ENCODE results near the gene TRIM66.

TRIM66 gene

DNA sequence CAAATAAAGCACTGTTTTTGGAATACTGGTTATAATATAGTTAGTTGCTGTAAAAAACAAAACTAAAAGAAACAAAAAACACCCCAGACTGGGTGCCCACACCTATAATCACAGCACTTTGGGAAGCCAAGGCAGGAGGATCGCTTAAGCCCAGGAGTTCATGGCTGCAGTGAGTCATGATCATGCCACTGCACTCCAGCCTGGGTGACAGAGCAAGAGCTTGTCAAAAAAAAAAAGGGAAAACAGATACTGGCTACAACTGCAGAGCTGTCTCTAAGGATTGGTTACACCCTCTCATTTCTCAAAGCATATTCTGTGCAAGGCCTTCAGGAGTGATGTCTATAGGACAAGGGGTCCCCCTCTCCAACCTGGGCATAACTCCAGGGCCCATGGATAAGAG lies 73.8 kb downstream of the TRIM66 start:
- no peak for DNase-seq (ENCODE audit: low read depth)

DNA sequence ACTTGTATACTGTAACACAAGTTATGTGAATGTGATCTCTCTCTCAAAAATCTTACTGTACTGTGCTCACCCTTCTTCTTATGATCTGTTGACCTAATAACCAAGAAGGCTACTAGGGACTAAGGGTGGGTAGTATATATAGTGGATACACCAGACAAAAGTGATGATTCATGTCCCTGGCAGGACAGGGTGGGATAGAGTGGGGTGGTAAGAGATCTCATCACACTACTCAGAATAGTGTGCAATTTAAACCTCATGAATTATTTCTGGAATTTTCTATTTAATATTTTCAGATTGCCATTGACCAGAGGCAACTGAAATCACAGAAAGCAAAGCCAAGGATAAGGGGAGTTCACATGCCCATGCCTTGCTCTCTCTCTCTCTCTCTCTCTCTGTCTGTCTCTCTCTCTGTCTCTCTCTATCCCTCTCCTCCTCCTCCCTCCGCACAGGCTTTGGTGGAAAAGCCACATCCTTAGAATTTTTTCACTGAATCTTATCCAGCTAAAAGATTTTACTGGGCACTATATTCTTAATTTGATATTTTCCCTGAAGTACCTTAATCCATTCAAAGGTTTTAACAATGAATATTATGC lies 76.4 kb downstream of the TRIM66 start:
- DNase-seq (ENCODE audit: low read depth): no peak

DNA sequence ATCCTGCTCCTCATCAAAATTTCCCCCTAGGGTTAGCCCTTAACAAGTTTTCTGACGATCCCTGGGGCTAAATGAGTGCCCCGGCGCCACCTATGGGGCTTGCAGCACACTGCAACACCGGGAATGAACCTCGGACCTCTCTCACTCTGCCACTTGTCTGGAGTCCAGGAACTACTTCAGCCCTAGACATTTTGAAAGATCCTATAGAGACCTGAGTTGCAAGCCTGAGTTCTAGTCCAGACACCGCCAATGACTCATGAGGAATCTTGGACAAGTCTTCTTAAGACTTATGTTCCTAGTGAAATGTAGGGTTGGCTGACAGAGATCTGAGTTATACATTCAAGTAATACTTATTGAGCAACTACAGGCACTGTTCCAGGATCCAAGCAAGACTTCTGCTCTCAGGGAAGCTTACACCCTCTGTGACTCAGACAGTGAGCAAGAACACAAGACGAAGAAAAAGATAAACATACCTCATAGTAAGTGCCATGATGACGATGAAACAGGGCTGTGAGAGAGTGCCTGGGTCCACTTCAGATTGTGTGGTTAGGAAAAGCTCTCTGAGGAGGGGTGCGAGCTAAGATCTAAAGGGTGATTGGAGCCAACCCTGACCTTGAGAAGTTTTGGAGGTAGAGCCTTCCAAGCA lies 78.3 kb downstream of the TRIM66 start:
- peak; percentile 100 for DNase-seq (ENCODE audit: low read depth)

DNA sequence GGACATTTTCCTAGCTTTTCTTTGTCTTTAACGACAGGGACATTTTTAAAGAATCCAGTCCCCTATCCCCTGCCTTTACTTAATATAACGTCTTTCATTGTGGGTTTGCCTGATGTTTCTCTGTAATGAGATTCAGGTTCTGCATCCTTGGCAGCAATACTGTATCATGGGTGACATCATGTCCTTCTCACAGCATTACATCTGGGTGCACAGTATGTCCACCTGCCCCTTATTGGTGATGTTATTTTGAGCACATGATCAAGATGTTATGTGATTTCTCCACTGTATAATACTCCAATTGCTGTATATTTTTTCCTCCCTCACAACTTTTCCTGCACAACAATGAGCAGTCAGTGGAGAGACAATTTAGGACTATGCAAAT lies 78.8 kb downstream of the TRIM66 start:
- no peak for DNase-seq (ENCODE audit: low read depth)

DNA sequence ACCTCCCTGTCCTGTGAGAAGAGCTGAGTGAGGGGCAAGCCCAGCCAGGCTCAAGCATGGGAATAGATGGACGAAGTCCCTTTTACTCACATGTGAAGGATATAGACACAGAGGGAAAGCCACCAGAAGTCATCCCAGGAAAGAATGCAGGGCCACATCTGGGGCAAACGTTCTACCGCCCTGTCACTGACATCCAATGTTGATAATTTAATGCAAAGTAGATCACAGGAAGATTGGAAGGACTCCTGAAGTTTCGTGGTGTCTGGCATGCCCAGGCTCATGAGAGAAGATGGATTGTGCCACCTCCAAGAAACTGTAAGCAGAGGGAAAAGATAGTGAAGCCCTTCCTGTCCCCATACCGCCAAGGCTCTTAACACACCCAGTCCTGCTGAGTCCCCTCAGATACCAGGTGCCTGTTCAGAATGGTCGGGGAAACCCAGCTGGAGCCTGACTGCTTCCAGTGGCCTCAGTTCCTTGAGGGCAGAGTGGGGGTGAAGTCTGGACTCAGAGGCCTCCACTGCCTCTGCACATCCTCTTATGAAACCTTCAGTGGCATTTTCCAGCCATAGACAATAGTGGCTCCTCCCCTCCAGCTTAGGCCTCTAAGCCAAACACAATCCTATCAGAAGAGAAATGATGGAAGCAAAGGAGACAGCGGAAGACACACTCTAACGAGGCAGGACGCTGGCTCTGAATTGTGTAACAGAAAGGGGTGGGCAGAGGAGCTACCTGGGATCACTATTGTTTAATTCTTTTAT lies 80.9 kb downstream of the TRIM66 start:
- DNase-seq (ENCODE audit: low read depth): no peak

DNA sequence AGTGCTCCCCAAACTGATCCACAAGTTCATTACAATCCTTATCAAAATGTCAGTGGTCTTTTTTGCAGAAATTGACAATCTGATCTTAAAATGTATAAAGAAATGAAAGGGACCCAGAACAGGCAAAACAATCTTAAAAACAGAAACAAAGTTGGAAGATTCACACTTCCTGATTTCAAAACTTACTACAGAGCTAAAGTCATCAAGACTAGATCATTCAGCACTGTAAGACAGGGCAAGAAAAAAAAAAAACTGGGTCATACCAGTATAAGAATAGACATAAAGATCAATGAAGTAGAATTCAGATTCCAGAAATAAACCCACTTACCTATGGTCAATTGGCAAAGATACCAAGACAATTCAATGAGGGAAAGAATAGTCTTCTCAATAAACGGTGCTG lies 84.0 kb downstream of the TRIM66 start:
- no peak for DNase-seq (ENCODE audit: low read depth)

DNA sequence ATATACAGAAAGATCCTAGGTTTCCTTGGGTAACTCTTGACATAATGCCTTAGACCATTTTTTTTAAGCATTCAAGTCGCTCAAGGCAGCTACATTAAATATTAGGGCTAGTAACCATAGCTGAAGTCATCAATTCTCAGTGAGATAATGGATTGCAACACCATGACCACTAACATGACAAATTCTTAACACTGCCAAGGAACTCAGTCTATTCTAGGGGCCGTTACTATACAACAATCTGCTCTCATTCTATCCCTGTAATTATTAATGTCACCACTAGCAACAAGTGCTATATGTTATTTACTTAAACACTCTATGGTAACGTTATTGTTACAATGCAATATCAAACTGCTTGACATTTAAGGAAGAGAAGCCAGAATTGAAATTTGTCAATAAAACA lies 85.3 kb downstream of the TRIM66 start:
- DNase-seq (ENCODE audit: low read depth): peak; percentile 28

DNA sequence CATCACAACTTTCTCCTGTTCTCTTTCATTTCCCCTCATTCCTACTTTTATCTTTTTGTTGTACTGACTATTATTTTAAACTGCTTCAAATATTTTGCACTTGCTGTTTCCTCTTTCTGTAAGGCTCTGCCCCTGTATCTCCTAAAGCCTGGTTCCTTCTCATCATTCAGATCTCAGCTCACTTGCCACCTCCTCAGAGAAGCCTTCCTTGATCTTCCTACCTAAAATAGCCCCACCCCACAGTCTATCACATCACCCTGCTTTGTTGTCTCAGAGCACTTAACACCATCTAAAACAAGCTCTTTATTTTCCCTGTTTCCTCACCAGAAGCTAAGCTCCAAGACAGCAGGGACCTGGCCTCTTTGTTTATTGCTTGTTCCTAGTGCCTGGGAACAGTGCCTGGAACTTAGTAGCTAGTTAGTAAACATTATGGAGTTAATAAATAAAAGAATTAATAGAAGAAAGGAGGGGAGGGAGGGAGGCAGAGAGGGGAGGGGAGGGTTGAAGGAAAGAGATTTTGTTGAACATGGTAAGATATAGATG lies 85.9 kb downstream of the TRIM66 start:
- no peak for DNase-seq (ENCODE audit: low read depth)

DNA sequence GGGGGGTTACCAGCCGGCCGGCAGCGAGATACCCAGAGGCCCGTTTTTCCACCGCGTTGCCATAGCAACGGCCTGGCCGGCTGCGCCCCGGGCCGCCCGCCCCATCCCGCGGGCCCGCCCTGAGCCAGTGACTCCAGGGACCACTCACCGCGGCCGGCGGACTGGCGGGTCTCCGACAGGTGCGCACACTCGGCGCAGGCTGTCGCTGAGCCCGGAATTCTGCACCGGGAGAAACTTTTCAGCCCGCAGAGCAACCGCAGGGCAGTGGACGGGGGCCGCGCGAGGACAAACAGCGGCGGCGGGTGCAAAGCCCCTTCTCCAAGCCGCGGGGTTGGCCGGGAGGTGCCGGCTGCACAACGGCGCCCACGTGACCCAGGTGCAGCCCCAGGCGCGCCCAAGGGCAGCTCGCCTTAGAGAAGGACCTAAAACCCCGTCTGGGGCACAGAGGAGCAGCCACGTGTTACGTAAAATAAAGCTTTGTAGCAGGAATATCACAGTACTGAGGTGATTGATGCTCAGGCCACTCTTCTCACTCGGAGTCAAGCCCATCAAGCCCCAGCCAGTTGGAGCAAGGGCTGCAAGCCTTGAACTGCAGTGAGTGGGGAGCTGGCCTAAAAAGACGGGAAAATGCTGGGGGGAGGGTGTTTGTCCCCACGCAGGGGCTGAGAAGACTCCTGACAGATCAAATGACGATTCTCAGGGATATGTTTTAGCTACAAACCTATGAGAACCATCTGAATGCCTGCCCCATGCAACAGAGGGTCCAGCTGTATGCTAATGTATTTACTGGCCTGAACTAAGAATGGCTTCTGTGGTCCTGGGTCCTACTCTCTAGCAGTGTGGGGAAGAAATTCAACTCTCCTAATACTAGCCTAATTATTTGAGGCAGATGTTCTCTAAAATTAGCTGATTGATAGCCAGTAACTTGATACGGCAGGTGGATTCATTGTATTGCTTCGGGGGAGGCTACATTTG lies 88.2 kb downstream of the TRIM66 start, which contains the start of gene STK33:
STK33 (minus strand) TSS at position 294 of the 975 bp plus-strand sequence. CDS start 119,323 bp downstream, outside the sequence.
- DNase-seq (ENCODE audit: low read depth): no peak

DNA sequence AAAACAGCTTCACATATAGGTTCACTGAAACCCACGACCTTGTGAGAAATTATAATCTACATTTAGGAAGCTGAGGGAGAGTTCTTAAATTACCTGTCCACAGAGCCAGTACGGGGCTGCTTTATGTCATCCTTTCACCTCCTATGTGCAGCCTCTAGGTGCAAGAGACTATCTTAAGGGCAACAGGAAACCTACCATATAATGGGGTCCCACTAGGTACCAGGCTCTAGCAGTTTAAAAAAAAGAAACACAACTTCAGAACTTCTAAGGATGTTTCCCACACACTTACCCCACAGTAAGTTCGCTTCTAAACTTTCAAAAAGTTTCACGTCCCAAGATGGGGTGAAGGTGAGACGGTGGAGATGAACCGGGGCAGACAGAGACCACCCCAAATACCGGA lies 89.0 kb downstream of the TRIM66 start:
- DNase-seq (ENCODE audit: low read depth): no peak

DNA sequence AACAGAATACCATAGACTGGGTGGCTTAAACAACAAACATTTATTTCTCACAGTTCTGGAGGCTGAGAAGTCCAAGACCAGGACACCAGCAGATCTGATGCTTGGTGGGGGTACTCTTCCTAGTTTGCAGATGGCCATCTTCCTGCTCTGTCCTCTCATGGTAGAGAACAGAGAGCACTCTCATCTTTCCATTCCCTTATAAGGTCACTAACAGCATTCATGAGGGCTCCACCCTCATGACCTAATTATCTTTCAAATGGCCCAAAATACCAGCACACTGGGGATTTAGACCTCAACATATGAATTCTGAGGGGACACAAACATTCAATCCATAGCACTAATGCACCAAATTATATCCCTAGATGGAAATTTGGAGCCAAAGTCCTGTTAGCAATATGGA lies 94.5 kb downstream of the TRIM66 start:
- no peak for DNase-seq (ENCODE audit: low read depth)

DNA sequence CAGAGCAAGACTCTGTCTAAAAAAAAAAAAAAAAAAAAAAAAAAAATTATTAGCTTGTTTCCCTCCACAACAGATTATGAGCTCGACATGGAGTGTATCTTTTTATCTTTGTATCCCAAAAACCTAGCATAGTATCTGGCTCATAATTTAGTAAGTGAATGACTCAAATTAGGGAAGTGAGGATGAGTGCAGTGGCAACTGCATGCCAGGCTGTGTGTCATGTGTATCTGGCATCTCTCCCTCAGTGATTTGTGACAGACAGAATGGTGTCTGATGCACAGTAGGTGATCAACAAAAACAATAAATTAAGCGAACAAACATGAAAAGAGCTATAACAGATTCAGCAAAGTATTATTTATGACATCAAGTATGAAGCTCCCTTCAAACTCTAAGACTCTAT lies 95.7 kb downstream of the TRIM66 start:
- no peak for DNase-seq (ENCODE audit: low read depth)

DNA sequence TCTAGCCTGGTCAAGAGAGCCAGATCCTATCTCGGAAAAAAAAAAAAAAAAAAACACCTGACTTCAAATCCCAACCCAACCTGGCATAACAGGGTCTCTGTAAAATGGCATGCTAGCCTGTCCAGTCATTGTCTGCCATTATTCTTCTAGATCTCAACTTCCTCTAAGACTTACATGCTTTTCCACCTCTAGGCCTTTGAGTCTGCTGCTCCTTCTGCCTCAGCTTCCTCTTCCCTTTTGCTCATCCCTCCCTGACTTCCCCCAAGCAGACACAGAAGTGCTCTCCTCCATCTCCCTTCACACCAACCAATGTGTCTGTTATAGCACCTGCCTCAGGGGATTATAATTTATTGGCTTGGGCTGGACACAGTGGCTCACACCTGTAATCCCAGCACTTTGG lies 96.3 kb downstream of the TRIM66 start:
- DNase-seq (ENCODE audit: low read depth): no peak

DNA sequence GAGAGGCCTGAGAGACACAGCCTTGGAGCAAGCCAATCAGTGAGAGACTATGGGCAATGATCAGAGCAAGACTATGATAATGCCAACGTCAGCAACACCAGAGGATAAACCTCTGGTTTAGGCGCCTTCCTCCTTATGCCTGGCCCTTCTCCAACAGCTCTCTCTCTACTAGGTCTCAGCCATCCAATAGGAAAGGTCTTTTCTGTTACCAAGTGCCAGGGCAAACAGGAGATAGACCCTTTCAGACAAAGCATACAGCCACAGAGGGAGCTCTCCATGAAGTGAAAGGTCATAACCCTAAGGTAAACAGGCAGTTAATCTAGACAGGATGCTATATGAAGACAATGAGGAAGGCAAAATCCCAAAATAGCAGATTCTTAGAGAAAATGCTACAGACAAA lies 98.0 kb downstream of the TRIM66 start:
- no peak for DNase-seq (ENCODE audit: low read depth)

DNA sequence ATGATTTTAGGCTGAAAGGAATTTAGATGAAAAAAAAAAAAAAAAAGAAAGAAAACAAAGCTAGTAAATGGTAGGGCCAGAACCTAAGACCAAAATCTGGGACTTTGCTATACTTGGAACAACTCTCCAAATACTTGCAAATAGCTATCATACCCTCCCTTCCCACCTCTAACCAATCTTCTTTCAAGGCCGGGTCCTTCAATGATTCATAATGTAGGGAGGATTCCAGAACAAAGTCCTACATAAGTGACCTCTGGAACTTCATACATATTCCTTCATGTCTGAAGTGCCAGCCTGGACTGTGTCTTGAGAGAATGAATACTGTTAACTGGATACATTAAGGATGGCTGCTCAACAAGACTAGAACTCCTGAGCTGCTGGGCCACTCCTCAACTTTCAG lies 98.4 kb downstream of the TRIM66 start:
- no peak for DNase-seq (ENCODE audit: low read depth)

DNA sequence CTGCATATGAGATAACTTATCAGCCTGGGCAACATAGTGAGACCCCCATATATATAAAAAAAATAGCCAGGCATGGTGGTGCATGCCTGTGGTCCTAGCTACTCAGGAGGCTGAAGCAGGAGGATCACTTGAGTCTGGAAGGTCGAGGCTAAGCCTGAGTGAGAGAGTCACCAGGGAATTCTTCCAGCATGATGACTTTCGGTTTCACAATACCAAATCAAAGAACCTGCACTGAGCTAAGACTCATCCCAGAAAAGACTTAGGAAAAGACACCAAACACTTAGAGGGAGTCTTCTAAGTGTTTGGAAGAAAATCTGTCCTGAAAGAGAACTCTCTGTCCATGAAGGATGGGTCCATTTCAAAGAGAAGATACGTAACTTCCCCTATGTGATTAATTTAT lies 101.2 kb downstream of the TRIM66 start:
- DNase-seq (ENCODE audit: low read depth): no peak

DNA sequence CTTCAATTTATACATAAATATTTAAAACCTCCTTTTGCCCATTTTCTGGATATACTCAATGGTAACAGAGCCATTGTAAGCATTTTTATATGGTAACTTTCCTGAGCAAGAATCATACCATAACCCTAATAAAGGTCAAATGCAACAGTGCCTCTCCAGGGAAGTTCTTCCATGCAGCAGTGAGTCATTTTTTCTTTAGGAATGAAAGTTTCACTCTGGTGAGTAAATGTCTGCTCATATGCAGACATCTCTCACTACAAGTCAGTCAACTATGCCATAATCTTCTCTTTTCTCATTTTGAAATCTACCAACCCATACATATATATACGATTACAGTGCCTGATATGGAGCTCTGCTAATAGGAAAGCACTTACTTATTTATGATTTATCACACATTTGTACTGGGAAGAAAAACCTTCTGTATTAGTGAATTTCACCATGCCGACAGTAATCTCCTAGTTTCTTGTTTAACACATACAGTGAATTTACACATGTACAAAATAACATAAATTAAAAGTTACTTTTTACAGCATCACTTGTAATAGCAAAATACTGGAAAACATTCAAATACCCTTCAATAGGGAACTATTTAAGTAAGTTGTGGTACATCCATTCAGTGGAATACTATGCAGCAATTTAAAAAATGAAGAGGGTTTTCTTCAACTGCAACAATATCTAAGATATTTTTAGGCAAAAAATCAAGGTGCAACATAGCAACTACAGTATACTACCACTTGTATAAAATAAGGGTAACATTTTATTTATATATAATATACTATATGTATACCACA lies 104.5 kb downstream of the TRIM66 start:
- no peak for DNase-seq (ENCODE audit: low read depth)

DNA sequence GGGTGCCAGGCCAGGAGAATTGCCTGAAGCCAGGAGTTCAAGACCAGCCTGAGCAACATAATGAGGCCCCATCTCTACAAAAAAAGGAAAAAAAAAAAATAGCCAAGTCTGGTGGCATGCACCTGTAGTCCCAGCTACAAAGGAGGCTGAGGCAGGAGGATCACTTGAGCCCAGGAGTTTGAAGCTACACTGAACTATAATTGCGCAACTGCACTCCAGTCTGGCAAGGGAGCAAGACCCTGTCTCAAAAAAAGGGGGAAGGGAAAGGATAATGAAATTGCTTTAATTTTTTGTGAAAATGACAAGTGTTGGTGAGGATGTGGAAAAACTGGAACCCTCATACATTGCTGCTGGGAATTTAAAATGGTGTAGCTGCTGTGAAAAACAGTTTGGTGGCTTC lies 107.7 kb downstream of the TRIM66 start:
- DNase-seq (ENCODE audit: low read depth): no peak

DNA sequence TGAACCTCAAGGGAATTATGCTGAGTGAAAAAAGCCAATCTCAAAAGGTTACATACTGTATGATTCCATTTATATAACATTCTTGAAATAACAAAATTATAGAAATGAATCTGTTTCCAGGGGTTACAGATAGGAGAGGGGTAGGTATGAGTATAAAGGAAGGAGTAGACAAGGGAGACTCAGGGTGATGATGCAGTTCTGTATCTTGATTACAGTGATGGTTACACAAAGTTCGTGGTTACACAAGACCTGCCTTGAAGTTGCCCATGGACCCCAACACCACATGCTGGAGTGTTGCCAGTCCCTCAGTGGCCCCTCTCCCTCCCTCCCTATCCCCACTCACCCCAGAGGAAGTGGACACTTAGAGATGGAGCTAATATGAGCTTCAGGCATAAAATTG lies 108.7 kb downstream of the TRIM66 start:
- DNase-seq (ENCODE audit: low read depth): no peak

DNA sequence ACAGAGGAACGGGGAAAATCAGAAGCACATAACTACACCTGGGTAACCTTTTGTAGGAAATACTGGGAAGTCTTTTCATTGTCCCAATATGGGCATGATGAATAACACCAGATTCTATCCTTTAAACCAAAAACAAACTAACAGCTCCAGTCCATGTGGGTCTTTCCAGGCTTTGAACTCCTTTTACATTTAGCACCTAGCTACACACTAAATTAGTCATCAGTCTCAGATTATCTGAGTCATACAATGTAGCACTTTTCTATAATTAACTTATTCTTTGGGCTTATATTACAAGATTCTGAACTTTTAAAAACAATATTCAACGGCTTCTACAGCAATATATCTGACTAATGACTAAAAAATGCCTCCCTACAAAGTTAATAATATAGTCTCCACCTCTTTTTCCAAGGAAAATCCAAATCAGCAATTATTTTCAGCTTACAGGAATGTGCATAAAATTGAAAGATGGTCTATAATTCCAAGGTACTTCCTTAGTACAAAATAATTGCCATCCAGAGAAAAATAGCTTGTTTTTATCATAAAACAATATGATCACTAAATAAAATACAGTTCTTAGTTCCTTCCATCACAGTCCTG lies 114.8 kb downstream of the TRIM66 start:
- DNase-seq (ENCODE audit: low read depth): peak; percentile 14

All from HS-5 (cell line).